GM19025 (cell line): Measurements from ENCODE around the gene FIG4.
"Not testable (repeated sequence)": the region's sequence is repeated elsewhere in the genome, so short reads cannot be mapped to it uniquely, and the experiment has no call there.

Experiments
- ATAC-seq: cut with Tn5 transposase; IDR thresholded peaks from one replicate; pipeline ENCODE4 v1.9.1; 2021; ENCODE audit warnings: mild to moderate bottlenecking, low read depth, moderate library complexity; ENCODE audit not compliant: unreplicated experiment

The FIG4 gene

DNA sequence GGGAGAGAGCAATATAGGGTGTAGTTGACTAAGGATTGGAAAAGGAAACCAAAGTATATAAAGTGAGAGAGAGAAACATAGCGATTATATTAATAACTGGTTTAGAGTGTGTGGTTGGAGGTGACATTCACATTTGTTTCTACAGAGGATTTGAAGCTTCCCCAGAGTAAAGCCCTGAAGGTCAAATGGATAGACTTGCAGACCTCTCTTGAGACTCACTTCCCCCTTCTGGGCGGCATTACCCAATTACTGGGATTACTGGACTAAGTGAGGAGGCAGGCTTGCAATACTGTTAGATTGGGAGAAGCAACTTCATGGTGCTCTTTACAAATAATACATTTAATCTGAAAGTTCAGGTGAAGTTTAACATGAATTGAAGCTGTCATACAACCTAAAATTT lies 10.7 kb downstream of the FIG4 start:
- ATAC-seq = no peak

DNA sequence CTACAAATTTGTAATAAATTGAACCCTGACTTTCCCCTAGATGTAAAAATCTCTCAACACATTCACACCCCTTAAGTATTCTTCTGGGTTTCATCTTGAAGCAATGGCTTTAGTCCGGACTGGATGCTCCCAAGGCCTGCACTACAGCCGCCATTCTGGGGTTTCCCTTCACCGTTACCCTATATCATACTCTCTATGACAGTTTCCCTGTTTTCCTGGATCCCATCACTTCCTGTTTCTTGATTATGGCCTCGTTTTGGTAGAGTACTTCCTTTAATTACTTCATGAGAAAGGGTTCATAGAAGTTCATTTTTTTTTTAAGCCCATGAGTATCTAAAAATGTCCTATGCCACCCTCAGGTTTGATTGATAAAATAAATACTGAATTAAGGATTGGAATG lies 11.7 kb downstream of the FIG4 start:
- no peak for ATAC-seq

DNA sequence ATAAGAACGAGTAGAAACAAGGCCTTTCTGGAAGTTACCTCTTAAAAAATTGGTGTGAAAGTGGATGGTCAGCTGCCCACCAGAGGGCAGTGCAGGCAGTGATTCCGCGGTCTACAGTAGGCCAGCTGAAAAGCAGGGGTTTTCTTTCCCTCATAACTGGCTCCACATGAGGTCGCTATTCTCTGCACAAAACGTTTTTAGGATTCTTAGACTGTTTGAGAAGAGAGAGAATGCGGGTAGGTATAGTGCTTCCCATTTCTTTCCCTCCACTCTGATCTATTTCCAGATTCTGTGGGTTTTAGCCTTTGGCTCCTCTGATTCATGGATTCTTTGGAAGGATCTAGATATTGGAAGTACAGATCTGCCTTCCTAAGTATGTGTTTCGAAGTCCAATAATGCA lies 14.2 kb downstream of the FIG4 start:
- peak; percentile 87 for ATAC-seq

DNA sequence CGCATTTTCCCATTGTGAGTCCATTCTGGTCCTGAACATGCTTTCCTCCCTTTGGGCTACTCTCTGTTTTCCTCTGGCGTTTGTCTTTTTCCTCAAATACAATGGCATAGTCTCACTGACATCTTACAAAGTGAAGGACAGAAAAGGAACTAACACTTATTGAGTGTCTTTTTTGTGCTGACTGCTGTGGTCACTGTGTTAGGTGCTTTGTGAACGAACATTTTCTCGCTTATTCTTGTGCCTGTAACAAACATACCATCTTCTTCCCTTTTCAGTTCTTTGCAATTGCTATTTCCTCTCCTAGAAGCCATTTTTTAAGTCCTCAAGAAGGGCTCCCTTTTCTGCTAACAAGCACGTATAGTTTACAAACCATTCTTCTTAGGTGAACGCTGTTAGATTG lies 15.4 kb downstream of the FIG4 start:
- no peak for ATAC-seq

DNA sequence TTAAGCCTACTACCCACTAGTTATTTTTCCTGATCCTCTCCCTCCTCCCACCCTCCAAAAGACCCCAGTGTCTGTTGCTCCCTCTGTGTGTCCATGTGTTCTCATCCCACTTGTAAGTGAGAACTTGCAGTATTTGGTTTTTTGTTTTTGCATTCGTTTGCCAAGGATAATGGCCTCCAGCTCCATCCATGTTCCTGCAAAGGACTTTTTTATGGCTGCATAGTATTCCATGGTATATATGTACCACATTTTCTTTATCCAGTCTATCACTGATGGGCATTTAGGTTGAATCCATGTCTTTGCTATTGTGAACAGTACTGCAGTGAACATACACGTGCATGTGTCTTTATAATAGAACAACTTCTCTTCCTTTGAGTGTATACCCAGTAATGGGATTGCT lies 17.0 kb downstream of the FIG4 start:
- not testable (repeated sequence) for ATAC-seq

DNA sequence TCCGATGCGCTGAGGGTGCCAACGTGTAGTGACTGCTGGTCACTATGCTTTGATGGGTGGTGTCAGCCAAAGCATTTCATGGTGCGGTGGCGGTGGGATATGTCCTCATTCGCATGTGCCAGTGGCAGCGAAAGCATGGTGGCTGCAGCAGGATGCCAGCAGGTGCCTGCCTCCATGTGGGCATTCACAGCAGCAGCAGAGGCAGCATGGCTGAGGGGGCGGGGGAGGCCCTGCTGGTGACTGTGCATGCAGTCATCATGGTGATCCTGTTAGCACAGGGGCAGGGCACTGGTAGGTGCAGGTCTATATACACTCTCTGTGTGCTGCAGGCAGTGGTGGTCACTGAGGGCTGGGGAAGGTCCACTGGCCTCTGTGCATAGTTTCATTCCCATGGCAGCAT lies 22.0 kb downstream of the FIG4 start:
- no peak for ATAC-seq

DNA sequence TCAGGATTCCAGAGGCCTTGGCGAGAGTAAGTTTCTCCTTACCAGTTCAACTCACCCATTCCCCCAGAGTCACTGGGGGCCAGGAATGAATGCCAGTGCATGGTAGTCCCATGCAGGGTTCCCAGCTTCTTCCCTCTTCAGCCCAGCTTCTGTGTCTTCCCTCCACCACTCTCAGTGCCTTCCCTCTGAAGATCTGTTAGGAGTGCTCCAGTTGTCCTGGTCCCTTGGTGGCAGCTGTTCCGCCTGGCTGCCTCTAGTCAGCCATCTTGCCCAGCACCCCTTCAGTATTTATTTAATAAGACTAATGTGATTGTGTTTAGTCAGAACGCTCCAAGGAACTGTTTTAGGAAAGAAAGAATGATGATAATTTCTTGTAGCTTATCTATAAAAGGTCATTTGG lies 23.1 kb downstream of the FIG4 start:
- no peak for ATAC-seq

DNA sequence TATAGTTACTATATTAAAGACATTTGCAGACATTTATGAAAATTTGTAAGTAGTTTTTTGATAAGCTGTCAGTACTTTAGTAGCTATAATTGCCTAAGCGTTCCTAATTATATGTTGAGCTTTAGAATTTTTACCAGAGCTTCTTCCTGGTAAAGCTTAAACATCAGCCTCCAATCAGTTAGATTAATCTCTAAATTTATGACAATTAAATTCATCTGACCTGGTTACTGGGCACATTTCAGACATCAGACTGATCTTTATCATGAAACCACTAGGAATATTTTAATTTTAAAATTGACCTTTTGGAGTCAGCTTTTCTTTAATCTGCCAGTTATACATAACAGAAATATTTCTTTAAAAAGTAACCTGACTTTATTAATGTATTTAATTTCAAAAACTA lies 23.5 kb downstream of the FIG4 start:
- ATAC-seq = no peak

DNA sequence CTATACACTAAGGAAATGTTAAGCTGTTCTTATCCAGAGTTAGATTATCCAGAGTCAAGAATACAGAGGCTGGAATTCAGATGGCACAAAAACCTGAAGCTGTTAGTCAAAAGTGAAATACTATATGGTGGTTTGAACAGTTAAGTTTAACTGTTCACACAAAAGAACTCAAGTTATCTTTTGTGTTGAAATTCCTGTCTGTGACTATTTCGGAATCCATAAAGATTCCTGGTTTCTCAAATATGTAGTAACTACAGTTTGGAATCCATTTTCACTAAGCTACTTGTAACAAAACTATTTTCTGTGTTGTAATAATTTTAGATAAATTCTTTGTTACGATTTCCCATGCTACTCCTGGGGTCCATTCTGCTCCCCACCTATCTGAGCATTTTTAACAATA lies 24.5 kb downstream of the FIG4 start:
- no peak for ATAC-seq

DNA sequence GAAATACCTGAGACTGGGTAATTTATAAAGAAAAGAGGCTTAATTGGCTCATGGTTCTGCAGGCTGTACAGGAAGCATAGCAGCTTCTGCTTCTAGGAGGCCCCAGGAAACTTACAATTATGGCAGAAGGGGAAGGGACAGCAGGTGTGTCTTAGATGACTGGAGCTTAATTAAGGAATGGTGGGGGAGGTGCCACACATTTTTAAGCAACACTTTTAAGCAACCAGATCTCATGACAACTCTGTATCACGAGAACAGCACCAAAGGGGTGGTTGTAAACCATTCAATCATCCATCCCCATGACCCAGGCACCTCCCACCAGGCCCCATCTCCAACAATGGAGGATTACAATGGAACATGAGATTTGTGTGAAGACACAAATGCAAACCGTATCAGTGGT lies 26.9 kb downstream of the FIG4 start:
- ATAC-seq = no peak

DNA sequence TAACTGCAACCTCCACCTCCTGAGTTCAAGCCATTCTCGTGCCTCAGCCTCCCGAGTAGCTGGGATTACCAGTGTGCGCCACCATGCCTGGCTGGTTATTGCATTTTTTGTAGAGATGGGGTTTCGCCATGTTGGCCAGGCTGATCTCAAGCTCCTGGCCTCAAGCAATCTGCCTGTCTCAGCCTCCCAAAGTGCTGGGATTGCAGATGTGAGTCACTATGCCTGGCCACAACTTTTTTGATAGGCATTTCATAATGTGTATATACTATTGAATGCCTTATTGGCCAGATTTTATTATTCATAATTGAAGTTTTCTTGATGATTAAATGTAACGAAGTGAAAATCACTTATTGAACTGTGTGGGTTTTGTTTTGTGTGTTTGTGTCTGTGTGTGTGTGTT lies 27.9 kb downstream of the FIG4 start:
- no peak for ATAC-seq

DNA sequence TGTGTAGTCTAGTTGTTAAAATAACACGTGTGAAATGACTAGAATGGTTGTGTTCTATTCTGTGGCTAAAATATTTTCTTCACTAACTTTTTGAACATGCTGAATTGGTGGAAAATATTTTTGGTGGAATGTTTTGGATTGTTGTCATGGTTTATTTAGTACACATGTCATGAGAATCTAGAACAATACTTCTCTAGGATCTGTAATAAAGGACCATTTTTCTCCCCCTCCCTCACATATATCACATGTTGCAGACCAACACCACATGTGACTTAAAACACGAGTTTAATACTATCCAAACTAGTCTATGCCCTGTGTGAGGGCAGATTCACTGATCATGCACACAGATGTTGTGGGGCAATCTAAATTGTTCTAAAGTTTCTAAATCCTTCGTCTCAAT lies 29.2 kb downstream of the FIG4 start:
- ATAC-seq = no peak

DNA sequence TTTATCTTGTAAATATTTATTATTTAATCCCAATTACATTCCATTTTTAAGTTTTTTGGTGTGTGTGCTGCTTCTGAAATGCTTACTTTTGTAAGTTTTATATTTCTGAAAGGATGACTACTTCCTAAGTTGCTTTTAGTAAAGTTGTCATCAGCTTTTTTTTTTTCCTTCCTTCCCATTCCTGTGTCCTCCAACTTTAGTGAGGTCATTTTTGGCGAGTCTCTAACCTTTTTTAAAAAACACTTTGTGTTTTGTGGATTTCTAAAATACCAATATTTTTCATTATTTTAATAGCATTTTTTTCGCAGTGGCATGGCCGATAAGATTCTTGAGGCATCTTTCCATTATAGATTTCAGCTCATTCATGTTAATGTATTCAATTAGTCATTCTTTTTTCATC lies 30.9 kb downstream of the FIG4 start:
- ATAC-seq = no peak

DNA sequence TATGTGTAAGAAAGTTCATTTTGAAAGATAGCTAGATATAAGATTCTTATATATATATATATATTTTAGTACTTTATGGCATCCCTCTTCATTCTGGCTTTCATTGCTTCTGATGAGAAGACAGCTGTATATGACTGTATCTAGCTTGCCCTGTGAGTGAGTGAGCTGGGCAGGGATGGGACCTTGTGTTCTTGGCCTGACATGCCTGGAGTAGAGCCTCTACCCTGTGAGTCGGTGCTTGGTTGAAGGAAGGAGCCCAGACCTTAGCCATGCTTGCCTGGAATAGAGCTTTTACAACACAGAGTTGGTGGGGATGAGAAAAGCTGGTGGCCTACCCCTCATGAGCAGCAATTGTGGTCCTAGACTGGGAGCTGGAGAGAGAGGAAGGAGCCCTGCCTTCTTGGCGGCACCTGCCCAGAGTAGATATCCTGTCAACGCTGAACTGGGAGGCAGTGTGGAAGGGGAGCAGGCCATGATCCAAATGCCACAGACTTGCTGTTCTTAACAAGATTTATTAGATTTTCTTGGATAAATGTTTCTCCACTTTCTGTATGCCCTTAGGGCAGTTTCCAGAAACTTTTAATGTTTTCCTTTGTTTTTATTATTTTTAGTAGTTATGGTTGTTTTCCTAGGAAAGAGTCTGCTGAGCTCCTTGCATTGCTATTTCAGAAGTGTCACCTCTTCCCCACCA lies 31.6 kb downstream of the FIG4 start:
- no peak for ATAC-seq

DNA sequence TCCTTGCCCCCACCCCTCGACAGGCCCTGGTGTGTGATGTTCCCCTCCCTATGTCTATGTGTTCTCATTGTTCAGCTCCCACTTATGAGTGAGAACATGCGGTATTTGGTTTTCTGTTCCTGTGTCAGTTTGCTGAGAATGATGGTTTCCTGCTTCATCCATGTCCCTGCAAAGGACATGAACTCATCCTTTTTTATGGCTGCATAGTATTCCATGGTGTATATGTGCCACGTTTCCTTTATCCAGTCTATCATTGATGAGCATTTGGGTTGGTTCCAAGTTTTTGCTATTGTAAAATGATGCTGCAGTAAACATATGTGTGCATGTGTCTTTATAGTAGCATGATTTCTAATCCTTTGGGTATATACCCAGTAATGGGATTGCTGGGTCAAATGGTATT lies 34.2 kb downstream of the FIG4 start:
- ATAC-seq = not testable (repeated sequence)

DNA sequence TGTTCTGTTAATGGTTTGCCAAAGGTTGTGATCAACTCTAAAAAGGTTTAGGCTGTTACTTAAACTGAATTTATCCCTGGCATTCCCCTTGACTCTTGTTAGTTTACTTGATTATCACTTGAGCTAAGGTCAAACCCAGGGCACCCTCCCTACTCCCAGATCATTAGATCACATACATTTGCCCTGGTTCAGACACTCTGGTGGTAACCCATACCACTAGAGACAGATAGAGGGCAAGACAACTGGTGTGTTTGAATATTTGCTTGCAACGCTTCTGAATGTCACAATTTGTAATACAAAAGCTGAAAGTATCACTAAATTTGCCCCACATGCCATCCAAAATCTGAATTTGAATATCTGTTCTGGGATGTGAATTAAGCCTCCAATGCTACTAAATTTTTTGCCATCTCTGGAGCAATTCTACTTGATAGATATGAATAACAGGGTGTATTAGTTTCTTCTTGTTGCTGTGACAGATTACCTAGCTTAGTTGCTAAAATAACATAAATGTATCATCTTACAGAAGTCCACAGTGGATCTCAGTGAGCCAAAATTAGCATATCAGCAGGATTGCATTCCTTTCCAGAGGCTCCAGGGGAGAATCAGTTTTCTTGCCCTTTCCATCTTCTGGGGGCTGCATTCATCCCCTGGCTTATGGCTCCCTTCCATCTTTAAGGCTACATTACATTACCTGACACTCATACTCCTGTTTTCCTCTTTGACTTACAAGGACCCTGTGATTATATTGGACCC lies 45.4 kb downstream of the FIG4 start:
- ATAC-seq = no peak

DNA sequence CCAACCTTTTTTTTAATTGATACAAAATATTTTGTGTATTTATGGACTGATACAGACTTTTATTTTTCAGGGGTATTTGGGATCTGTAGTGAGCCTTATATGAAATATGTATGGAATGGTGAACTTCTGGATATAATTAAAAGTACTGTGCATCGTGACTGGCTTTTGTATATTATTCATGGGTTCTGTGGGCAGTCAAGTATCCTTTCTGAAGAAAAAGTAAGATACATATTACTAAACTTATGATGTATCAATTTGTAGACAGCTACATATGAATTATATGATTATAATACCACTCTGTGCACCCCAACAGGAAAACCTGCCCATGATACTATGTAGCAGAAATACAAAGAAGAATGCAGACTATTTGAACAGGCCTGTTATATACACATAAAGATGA lies 47.2 kb downstream of the FIG4 start:
- no peak for ATAC-seq

DNA sequence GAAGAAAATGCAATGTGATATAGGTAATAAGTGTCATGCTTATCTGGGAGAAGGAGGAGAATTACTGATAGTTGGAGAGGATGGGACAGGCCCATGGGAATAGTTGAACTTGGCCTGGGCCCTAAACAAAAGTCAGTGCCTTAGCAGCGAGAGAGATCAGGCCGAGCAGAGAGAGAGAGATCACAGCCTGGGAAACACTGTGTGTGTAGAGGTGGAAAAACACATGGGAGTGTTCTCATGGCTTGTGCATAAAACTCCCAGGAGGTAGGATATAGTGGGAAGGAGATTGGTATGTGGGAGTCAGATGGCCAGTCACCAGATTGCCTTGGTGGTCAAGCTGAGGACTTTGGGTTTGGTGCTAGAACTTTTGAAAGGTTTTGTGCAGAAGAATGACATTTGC lies 47.6 kb downstream of the FIG4 start:
- no peak for ATAC-seq

DNA sequence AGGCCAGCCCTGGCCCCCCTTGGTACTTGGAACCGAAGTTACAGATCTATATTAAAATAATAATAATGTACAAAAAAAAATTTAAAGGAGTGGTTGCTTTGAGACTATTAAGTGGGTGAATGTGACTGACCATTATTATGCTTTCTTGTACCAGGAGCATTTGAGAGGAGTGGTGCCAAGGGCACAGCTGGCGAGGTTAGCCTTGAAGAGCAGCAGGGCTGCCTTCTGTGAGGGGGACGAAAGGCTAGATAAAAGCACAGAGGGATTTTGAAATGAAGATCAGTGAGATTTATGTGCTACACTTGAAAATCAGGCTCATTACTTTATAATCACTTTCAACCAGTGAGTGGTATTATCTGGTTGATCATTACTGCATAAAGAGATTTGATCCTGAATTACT lies 48.6 kb downstream of the FIG4 start:
- no peak for ATAC-seq

DNA sequence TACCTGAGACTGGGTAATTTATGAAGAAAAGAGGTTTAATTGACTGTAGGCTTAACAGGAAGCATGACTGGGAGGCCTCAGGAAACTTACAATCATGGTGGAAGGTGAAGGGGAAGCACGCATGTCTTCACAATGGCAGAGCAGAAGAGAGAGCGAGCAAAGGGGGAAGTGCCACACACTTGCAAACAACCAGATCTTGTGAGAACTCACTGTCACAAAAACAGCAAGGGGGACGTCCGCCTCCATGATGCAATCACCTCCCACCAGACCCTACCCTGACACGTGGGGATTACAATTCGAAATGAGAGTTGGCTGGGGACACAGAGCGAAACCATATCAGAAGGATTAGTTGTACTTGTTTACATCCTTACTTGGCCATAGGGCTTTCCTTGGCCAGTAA lies 49.7 kb downstream of the FIG4 start:
- no peak for ATAC-seq

DNA sequence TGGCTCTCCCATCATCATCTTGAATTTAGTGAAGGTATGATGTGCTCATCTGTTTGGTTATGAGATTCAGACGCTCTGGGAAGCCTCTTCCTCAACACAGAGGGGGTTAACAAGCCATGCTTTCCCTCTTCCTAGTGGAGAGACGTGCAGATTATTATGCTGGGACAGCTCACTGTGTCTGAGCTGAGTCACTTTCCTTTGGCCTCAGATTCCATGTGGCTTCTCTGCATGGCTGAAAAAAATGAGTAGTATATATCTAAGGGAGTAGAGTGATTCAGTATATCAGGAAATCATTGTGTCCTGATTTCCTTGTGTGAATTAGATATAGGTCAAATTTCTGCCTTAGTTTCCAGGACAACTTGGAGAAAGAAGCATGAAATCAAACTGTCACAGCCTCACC lies 52.6 kb downstream of the FIG4 start:
- no peak for ATAC-seq

DNA sequence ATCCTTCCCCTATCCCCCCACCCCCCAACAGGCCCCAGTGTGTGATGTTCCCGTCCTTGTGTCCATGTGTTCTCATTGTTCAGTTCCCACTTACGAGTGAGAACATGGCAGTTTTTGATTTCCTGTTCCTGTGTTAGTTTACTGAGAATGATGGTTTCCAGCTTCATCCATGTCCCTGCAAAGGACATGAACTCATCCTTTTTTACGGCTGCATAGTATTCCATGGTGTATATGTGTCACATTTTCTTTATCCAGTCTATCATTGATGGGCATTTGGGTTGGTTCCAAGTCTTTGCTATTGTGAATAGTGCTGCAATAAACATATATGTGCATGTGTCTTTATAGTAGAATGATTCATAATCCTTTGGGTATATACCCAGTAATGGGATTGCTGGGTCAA lies 53.7 kb downstream of the FIG4 start:
- ATAC-seq = not testable (repeated sequence)
